ENCODE results near the gene STK32C.

DNA sequence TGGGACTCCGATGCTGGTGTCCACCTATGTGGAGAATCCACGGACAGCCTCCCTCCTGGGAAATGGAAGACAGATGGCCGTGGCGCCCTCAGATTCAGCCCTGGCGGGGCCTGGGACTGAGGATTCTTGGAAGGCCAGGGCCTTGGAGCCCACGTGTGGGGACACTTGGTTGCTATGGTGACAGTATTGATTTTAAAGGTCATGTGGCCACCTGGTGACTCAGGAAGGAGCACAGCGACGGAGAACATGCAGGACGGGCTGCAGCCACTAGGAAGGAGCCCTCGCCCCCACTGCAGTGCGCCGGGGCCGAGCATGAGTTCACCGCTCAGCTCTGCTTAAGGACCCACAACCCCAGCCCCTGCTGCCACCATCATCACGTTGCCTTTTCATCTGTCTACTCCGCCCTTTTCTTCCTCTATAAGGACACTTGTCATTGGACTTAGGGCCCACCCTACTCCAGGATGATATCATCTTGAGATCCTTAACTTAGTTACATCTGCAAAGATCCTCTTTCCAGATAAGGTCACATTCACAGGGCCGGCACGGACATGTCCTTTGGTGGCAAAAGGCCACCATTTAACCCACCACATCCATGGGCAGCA is 3.7 kb upstream of the STK32C start:
- TF ChIP-seq, protein P1, sequence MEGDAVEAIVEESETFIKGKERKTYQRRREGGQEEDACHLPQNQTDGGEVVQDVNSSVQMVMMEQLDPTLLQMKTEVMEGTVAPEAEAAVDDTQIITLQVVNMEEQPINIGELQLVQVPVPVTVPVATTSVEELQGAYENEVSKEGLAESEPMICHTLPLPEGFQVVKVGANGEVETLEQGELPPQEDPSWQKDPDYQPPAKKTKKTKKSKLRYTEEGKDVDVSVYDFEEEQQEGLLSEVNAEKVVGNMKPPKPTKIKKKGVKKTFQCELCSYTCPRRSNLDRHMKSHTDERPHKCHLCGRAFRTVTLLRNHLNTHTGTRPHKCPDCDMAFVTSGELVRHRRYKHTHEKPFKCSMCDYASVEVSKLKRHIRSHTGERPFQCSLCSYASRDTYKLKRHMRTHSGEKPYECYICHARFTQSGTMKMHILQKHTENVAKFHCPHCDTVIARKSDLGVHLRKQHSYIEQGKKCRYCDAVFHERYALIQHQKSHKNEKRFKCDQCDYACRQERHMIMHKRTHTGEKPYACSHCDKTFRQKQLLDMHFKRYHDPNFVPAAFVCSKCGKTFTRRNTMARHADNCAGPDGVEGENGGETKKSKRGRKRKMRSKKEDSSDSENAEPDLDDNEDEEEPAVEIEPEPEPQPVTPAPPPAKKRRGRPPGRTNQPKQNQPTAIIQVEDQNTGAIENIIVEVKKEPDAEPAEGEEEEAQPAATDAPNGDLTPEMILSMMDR (IDR thresholded peaks at IDR 0.05; ENCODE audit: insufficient read depth, low read depth, low read length): no peak
- no peak for TF ChIP-seq EZH2 (IDR thresholded peaks at IDR 0.05; ENCODE audit: insufficient read depth, low read length)
